ENCODE data around the gene KLHDC9.

Gene KLHDC9

GRCh38 chr1:161132410-161133219 is 34.5 kb downstream of the KLHDC9 start, which contains the start of gene DEDD:
Gene DEDD (minus strand): TSS chr1:161132667. CDS start chr1:161124462, 8,205 bp downstream.
- DNase-seq (ENCODE audit: low spot score): peak; percentile 94

GRCh38 chr1:161133220-161133740 is 35.1 kb downstream of the KLHDC9 start:
- DNase-seq (ENCODE audit: low spot score): no peak

GRCh38 chr1:161137881-161138280 is 39.7 kb downstream of the KLHDC9 start:
- DNase-seq (ENCODE audit: low spot score): no peak

GRCh38 chr1:161138431-161138830 is 40.3 kb downstream of the KLHDC9 start:
- no peak for DNase-seq (ENCODE audit: low spot score)

GRCh38 chr1:161139766-161140165 is 41.6 kb downstream of the KLHDC9 start:
- peak; percentile 66 for DNase-seq (ENCODE audit: low spot score)

GRCh38 chr1:161140755-161141400 is 42.7 kb downstream of the KLHDC9 start:
- no peak for DNase-seq (ENCODE audit: low spot score)

GRCh38 chr1:161145832-161146231 is 47.7 kb downstream of the KLHDC9 start:
- DNase-seq (ENCODE audit: low spot score): no peak

Data from D341Med (cell line).